ENCODE measurements around the gene SYK.

- TF ChIP-seq EZH2phosphoT487 (IDR thresholded peaks at IDR 0.05) (no peak), EZH2 (IDR thresholded peaks at IDR 0.05) (no peak)
- TF ChIP-seq, protein P1, sequence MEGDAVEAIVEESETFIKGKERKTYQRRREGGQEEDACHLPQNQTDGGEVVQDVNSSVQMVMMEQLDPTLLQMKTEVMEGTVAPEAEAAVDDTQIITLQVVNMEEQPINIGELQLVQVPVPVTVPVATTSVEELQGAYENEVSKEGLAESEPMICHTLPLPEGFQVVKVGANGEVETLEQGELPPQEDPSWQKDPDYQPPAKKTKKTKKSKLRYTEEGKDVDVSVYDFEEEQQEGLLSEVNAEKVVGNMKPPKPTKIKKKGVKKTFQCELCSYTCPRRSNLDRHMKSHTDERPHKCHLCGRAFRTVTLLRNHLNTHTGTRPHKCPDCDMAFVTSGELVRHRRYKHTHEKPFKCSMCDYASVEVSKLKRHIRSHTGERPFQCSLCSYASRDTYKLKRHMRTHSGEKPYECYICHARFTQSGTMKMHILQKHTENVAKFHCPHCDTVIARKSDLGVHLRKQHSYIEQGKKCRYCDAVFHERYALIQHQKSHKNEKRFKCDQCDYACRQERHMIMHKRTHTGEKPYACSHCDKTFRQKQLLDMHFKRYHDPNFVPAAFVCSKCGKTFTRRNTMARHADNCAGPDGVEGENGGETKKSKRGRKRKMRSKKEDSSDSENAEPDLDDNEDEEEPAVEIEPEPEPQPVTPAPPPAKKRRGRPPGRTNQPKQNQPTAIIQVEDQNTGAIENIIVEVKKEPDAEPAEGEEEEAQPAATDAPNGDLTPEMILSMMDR (IDR thresholded peaks at IDR 0.05), result no peak
Observed at GRCh38 chr9:90904706-90905478, 103.3 kb downstream of the SYK start.
